HG03159 (cell line): ENCODE measurements around the gene NAV3.

ENCODE experiments used
- ATAC-seq: cut with Tn5 transposase; IDR thresholded peaks from one replicate; pipeline ENCODE4 v1.9.1; 2021; ENCODE audit warnings: mild to moderate bottlenecking, moderate library complexity; ENCODE audit not compliant: unreplicated experiment

The NAV3 gene

DNA sequence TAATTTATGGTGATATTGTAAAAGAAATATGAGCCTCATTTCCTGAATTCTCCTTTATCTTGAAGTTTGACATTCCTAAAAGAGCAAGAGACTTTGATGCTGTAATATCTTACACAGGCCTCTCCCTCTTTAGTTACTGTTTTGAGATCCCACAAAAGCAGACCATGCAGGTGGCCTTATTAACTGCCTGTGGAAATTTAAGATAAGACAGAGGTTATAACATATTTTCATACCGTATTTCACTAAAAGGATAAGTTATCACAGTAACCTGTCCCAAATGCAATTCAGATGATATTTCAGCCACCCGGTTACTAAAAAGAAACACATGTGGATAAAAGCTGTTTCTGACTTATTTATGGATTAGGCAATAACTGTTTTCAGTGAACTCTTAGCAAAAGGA lies 150.1 kb downstream of the NAV3 start:
- no peak for ATAC-seq

GRCh38 chr12:77983859-77984258 lies 153.2 kb downstream of the NAV3 start:
- no peak for ATAC-seq

DNA sequence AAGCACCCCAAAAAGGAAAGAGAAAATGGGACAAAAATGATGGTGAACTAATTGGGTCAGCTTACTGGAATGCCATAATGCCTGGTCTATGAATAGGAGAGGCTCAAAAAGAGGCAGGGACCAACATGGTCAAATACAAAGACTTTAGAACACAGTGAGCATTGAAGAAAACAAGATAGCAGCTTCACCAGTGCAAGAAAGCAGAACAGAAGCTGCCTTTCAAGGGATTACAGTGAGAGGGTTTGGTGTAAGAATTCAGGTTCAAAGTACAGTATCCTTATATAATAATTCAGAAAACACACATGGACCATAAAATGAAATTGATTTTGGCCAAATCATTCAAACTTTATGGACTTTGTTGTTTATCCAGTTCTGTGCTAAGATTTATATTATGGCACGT lies 162.1 kb downstream of the NAV3 start:
- no peak for ATAC-seq

GRCh38 chr12:77993658-77994057 lies 163.0 kb downstream of the NAV3 start:
- ATAC-seq = no peak

DNA sequence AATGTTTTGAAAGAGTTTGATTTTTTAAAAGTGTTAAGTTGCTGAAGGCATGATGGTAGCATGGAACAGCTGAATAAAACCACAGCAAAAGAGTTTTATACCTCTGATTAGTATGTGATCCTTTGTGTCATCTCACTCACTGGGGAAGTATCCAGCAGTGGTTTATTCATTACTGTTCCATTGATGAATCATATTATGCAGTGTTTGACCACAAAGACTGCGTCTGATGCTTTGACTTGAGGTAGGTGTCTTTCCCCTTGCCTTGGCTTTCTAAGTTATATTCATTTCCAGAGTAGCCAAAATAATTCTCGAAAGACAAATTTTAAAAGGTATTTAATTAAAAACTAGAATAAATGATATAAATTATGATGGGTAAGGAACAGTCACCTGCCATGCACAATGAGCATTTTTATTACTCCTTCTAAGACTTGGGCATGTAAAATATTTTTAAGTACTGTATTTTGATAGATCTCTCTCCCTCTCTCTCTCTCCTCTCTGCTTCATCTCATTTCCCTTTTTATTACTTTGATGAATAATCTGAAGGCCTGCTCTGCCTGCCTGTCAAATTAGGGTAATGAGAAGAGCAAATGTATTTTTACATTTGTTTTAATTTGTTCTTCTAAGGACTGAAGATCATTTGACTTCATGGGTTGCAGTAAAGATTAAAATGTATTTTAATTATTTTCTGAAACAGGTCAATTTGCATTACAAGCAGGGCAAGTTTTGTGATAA lies 164.9 kb downstream of the NAV3 start:
- peak; percentile 80 for ATAC-seq

DNA sequence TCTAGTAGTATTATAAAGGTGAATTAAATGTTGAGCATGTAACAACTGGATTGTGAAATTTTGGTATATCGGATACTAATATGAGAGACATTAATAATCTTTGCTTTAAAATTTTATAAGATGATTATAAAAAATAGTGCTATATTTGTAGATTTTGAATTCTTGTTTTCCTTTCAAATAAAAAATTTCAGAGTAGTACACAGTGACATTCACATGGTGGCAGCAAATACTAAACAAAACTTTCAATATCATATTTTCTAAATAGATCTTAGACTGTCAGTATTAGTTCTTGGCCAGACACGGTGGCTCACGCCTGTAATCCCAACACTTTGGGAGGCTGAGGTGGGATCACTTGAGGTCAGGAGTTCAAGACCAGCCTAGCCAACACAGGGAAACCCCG lies 166.0 kb downstream of the NAV3 start:
- no peak for ATAC-seq

- no peak for ATAC-seq
Measured at GRCh38 chr12:77998236-77998786, 167.6 kb downstream of the NAV3 start.

DNA sequence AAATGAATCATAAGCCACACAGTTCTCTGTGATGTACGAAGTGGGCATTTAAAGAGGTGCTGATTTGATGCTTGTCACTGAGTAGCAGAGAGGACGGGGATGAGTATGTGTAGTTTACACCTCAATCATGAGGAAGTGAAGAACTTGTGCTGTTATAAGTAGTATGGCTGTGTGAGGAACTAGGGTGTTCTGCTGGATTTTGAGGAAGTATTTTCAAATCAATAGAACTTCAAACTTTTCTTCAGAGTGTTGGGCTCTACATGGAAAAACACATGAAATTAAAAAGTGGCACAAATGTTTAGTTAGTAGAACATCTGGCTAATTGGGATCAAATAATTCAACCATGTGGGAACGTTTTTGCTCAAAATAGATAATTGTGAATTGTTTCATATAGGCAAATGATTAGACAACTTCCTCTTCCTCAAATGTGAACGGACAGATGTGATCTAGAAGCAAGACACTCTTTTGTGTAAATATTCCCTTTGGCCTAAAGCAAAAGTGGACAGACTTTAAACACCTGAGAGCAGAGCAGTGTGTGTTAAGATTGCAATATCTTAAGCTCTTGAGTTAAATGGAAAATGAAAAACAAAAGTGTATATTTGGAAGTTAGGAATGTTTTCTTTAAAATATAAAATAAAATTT lies 168.5 kb downstream of the NAV3 start:
- ATAC-seq = peak; percentile 83

DNA sequence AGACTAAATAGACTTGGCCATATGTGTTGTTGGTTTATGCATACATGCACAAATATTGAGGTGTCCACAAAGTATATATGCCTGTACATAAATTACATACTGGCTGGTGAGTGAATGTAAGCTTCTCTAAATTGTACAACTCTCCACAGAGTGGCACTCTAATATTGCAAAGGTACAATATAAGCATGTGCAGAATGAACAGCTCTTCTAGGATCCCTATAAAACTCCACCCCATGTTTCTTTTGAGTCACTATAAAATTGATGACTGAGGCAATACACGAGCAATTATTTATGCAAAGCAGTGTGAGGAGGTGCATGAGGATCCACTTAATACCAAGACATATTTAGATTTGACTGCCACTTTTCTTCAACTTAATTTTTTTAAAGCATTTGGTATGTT lies 172.2 kb downstream of the NAV3 start:
- ATAC-seq = no peak

DNA sequence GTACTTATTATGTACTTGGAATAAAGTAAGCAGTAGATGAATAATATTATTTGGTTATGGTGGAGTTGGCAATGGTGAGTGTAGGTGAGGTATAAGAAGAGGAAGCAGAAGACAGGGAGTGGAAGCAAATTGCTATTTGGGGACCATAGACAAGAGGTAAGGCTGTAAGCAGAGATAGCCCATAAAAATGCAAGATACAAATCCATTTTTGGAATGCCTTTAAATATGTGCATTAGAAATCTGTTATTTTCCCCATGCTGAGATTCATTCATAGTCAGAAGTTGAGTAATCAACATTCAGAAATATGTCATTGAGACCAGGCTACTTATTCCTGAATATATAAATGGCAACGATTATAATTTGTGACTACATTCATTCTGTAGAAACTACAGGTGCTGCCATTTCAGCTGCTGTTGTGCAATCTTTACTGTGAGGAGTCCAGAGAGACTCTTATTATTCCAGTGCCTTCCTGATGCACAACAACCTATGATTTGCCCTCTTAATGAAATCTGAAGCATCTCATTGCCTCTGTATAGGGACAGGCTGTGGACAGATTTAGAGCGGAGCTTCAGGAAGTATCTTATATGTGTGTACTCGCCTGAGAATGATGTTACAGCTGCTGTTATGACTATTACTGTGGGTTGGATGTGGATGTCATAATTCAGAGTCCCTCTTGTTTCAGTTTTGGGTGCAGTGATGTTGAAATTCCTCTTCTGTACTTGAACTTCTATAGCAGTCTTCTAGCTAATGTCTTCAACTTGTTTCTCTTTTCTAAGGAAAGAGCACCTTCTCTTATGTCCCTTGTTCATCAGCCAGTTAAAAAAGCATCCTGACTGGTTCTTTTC lies 173.8 kb downstream of the NAV3 start:
- ATAC-seq = no peak

DNA sequence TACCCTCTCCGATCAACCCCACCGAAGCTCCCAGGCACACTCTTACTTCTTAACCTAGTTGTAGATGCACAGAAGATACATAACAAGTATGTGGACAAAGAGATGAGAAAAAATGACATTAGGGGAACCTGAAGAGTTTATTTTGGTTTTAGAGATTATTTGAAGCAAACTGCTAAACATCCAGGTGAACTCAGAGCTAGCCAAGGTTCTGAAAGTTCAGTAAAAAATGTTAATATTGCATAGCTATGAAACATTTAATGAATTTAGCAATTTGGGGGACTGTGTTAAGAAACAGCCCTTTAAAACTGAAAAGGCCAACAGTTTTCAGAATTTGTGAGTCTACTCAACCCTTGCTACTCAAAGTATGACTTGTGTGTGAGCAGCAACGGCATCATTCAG lies 174.4 kb downstream of the NAV3 start:
- ATAC-seq = no peak

DNA sequence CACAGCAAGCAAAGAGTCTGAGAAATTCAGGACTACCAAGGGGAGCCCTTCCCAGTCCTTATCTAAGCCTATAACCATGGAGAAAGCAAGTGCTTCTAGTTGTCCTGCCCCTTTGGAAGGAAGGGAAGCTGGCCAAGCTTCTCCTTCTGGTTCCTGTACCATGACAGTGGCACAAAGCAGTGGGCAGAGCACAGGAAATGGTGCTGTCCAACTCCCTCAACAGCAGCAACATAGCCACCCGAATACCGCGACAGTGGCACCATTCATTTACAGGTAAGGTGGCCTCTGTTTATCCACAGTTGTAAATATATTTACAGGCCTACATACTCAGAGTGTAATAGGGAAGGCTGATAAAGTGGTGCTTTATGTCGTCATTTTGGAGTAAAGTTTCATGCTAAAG lies 176.5 kb downstream of the NAV3 start:
- no peak for ATAC-seq

DNA sequence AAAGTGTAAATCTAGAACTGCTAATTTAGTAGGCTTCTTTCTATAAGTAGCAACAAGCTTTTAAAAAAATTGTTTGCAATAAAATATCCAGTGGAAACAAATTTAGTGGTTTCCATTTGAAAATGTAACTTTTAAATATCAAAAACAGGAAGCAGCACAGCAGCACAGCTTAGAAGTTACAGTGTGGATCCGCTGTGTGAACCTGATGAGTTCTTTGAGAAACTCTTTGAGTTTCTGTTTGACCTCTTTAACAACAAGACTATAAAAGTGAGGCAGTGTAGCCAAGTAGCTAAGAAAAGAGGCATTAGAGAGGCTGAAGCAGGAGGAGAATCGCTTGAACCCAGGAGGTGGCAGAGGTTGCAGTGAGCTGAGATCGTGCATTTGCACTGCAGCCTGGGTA lies 178.3 kb downstream of the NAV3 start:
- no peak for ATAC-seq

DNA sequence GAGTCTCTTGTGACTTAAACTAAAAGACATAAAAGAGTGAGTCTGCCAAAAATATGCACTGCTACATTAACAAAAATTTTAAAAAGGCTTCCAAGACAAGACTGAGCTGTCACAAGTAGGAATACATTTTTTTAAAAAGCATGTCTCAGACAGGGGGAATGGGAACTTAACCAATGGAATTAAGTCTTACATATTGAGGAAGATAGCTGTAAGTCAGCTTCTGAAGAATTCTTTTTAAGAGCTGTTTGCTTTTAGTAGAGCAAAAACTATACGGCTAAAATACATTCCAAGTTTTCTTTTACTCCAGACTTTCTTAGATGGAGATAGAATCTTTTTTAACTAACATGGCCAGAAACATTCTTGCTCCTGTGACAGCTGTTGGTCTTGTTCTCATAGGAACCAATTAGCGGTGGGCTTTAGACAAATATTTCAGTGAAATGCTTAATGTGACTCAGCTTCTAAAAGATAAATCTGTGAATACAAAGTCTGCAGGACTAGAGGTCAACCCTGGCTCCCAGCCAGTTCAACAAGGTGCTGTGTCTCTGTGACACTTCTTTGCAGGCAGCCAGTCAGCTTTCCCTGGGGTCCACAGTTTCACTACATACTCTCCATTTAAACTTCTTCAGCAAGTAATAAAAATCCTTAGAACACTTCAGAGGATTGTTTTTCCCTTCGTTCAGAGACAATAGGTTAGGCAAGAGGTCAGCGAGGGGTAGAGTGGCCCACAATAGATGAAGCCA lies 187.6 kb downstream of the NAV3 start:
- no peak for ATAC-seq

- ATAC-seq = no peak
Measured at GRCh38 chr12:78018939-78019338, 188.2 kb downstream of the NAV3 start.

- ATAC-seq = no peak
Measured at GRCh38 chr12:78028426-78028825, 197.7 kb downstream of the NAV3 start.

DNA sequence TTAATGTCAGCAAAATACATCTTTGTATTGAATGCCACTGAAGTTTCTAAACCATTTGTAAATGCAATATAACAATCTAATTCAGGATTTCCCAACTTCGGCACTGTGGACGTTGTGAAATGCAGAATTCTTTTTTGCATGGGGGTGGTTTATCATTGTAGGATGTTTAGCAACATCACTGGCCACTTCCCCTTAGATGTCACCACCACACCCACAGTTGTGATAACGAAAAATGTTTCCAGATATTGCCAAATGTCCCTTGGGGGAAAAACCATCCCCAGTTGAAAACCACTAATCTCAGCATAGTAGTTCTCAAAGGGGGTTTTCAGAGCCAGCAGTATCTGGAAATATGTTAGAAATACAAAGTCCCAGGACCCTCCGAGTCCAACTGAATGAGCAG lies 203.3 kb downstream of the NAV3 start:
- ATAC-seq = no peak

DNA sequence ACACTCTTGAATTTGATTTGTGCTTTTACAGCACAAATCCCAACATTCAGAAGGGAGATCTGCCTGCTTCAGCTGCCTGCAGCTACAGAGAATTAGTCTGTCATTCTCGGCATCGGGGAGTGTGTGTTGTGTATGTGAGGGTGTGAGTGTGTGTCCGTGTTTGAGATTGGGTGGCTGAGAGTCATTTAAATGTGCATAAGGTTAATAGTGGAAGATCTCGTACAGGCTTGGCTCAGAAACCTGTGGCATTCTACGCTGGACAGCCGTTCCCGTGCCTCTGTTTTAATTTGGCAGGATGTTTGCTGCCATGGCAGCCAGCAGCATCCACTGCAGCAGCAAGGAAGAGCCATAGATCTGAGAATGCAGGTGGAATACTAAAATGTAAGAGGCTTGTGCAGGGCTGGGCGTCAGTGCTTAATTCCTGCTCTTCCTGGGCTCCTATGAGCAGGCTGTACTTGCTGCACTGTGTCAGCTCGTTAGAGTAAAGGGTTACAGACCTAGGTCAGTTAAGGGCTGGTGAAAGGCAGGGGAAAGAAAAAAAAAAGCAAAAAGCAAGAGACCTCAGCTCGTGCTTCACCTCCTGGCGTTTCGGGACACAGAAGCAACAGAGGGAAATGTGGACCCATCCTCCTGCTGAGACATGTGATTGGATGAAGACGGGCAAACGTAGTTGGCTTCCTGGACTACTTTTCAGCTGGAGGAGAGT lies 205.4 kb downstream of the NAV3 start:
- ATAC-seq = no peak

GRCh38 chr12:78036874-78037273 lies 206.2 kb downstream of the NAV3 start:
- ATAC-seq = no peak

DNA sequence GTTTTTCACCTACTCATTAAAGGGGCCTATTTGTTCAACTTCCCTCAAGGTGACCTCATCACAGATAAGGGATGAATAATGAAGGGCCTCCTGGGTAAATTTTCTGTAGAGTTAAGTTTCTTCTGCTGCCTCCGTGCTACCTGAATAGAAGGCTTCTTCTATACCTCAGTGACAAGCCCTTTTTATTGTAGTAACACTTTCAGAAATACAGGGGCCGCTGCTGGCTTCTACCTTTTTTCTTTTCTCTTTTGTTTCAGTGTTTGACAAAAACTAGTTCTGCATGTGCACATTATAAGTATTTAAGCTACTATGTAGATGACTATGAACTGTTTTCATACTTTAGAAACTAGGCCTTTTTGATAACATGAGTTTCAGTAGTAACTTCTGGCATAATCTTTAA lies 207.0 kb downstream of the NAV3 start:
- no peak for ATAC-seq
